Body of pancreas (tissue), 4 donors: ENCODE results near the gene MRPL51.

Experiments
- CTCF ChIP-seq, 7 experiments: fragments of 450-650 bp in 4 of 7; fragments of 200-600 bp in 3 of 7; sonication (generic) in 3 of 7; IDR thresholded peaks; one replicate each; pipeline ENCODE4 v1.5.1; 2016 to 2019; ENCODE audit warnings: antibody characterized with exemption in 7 of 7
- POLR2A ChIP-seq, 3 donors: fragments of 450-650 bp; IDR thresholded peaks; one replicate each; pipeline ENCODE4 v1.6.1; 2016; ENCODE audit warnings: antibody characterized with exemption in 3 of 3, mild to moderate bottlenecking in 2 of 3

GRCh38 chr12:6535697-6535946 is 42.6 kb upstream of the MRPL51 start:
- TF ChIP-seq CTCF (IDR thresholded peaks at IDR 0.05) = no peak
- no peak for TF ChIP-seq POLR2A (IDR thresholded peaks at IDR 0.05)
